Left cardiac atrium (tissue), 4 donors: Measurements from ENCODE around the gene CNN2. TPM values are rescaled to one million over a fixed set of nuclear protein-coding genes. Genes with fewer than 3 reads are reported as not detected.

Experiments used
- ATAC-seq, 2 donors: fragments of 200-7000 bp; cut with Tn5 transposase; one replicate each; pipeline ENCODE4 v1.9.1; 2020; ENCODE audit warnings: mild to moderate bottlenecking in 2 of 2, moderate library complexity in 2 of 2
- DNase-seq: peaks from one replicate; pipeline ENCODE4 v3.0.0-alpha.2; 2020
- intact Hi-C, 2 donors: fragments of 100-400 bp; cut with DNase I; formaldehyde crosslinking; loops; one replicate each; pipeline versions ENCODE4 v1.14.1 to v1.15.1; 2022 to 2023
- total RNA-seq, 2 donors: library from RNA; stranded (reverse); fragmentation: NEBNext Ultra II Directional; extraction: Animal tissue kit (Norgen Biotek cat#: 25700); gene quantifications; one replicate each; pipeline ENCODE4 v1.2.1, GENCODE V29; 2021
- donor health status: DM: no; HTN: yes; CAD: no.
- donor health status: DM: no; HTN: yes; CAD: no; lungs with severe emphysema.
- donor health status: DM: yes; HTN: yes; CAD: no.
- donor health status: Dilated cardiomyopathy.

The CNN2 gene
- total RNA-seq, 2 donors from 2014 or later: 74.4 to 83.8 TPM

GRCh38 chr19:1057176-1057855 lies 30.9 kb downstream of the CNN2 start:
- intact Hi-C loops: no loop called here
- ATAC-seq (peak in 1 of 2 donors; percentile 27), DNase-seq (peak; percentile 9)

- DNase-seq (peak; percentile 10), ATAC-seq (no peak)
- intact Hi-C loops: no loop called here
Observed at GRCh38 chr19:1058112-1058511, 31.7 kb downstream of the CNN2 start.

- intact Hi-C loops: no loop called here
- no peak for ATAC-seq
- DNase-seq: no peak
Observed at GRCh38 chr19:1060689-1061088, 34.3 kb downstream of the CNN2 start.

- ATAC-seq (no peak), DNase-seq (no peak)
- intact Hi-C loops: no loop called here
Observed at GRCh38 chr19:1061987-1062386, 35.6 kb downstream of the CNN2 start.

- intact Hi-C loops: no loop called here
- ATAC-seq: no peak
Observed at GRCh38 chr19:1062387-1063029, 36.1 kb downstream of the CNN2 start.

GRCh38 chr19:1063030-1063908 lies 36.9 kb downstream of the CNN2 start:
- intact Hi-C loops: no loop called here
- ATAC-seq: no peak
- DNase-seq: no peak

More at GRCh38 chr19:1062387-1063029, 36.1 kb downstream of the CNN2 start:
- DNase-seq: no peak

GRCh38 chr19:1063909-1064660 lies 37.7 kb downstream of the CNN2 start:
- no peak for ATAC-seq
- intact Hi-C loops: no loop called here
- no peak for DNase-seq

GRCh38 chr19:1064661-1065605 lies 38.5 kb downstream of the CNN2 start:
- ATAC-seq: peak; percentile 54 to 67
- intact Hi-C loops: no loop called here

GRCh38 chr19:1065606-1066109 lies 39.2 kb downstream of the CNN2 start:
- intact Hi-C loops: no loop called here
- ATAC-seq (no peak), DNase-seq (no peak)

More at GRCh38 chr19:1064661-1065605, 38.5 kb downstream of the CNN2 start:
- DNase-seq: peak; percentile 82

GRCh38 chr19:1066251-1066747 lies 39.9 kb downstream of the CNN2 start:
- DNase-seq (no peak), ATAC-seq (no peak)
- intact Hi-C loops: no loop called here

GRCh38 chr19:1066748-1067340 lies 40.4 kb downstream of the CNN2 start, which contains the start of gene ARHGAP45:
Gene ARHGAP45 (plus strand): TSS chr19:1067167. CDS start chr19:1067406, 239 bp downstream.
- intact Hi-C loops: no loop called here
- ATAC-seq (peak; percentile 8 to 32), DNase-seq (peak; percentile 67)

- DNase-seq: no peak
- ATAC-seq: peak in 1 of 2 donors; percentile 1
- intact Hi-C loops: no loop called here
Observed at GRCh38 chr19:1067341-1067957, 41.0 kb downstream of the CNN2 start.

- ATAC-seq (peak in 1 of 2 donors; percentile 14), DNase-seq (peak; percentile 63)
- intact Hi-C loops: no loop called here
Observed at GRCh38 chr19:1068009-1069001, 41.9 kb downstream of the CNN2 start.

- peak; percentile 79 for DNase-seq
- intact Hi-C loops: no loop called here
- ATAC-seq: peak; percentile 45 to 51
Observed at GRCh38 chr19:1069009-1069779, 42.8 kb downstream of the CNN2 start.

GRCh38 chr19:1070576-1070930 lies 44.1 kb downstream of the CNN2 start:
- intact Hi-C loops: no loop called here
- ATAC-seq: no peak
- no peak for DNase-seq
